Astrocyte of the cerebellum (primary cell): Measurements from ENCODE around the gene H19.

ENCODE experiments used
- DNase-seq: peaks from one replicate; pipeline ENCODE4 v3.0.0-alpha.2; 2011; ENCODE audit warnings: low read depth
- H3K4me3 ChIP-seq: 2 replicates; pipeline ENCODE4 v1.5.1; 2011; ENCODE audit warnings: mild to moderate bottlenecking, low read depth, low read length, moderate library complexity
- in situ Hi-C: cut with HindIII; loops from 2 replicates; pipeline ENCODE4 v1.10.0; 2017; ENCODE audit warnings: low sequenced_read_pairs
- TF ChIP-seq, protein P1 (sequence below): IDR thresholded peaks from 2 replicates; pipeline ENCODE4 v1.5.1; 2012; ENCODE audit warnings: low read length, low read depth, moderate library complexity, mild to moderate bottlenecking; ENCODE audit errors: missing control alignments

The H19 gene

GRCh38 chr11:2031058-2031457, 33.4 kb upstream of the H19 start:
- DNase-seq, result no peak
- H3K4me3 ChIP-seq, result no peak overlapping the region
- in situ Hi-C loops, result no loop called here
- TF ChIP-seq, protein P1, sequence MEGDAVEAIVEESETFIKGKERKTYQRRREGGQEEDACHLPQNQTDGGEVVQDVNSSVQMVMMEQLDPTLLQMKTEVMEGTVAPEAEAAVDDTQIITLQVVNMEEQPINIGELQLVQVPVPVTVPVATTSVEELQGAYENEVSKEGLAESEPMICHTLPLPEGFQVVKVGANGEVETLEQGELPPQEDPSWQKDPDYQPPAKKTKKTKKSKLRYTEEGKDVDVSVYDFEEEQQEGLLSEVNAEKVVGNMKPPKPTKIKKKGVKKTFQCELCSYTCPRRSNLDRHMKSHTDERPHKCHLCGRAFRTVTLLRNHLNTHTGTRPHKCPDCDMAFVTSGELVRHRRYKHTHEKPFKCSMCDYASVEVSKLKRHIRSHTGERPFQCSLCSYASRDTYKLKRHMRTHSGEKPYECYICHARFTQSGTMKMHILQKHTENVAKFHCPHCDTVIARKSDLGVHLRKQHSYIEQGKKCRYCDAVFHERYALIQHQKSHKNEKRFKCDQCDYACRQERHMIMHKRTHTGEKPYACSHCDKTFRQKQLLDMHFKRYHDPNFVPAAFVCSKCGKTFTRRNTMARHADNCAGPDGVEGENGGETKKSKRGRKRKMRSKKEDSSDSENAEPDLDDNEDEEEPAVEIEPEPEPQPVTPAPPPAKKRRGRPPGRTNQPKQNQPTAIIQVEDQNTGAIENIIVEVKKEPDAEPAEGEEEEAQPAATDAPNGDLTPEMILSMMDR, result no peak

DNA sequence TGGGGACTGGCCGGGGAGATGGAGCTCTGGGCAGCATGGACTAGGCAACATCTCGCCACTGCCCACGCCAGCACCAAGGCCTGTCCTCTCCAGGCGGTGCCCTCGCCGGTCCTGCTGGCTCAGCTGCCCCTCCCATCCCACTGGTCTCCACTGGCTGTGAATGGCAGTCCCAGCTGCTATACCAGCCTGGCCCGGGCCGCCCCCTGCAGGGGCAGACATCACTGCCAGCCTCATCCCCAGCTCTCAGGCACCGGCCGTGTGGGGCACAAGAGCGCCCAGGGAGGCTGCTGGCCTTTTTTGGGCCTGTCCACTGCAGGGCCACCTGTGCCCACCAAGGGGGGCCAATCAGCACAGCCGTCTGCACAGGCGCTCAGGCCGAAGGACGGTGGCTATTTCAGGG, 30.1 kb upstream of the H19 start:
- DNase-seq, result no peak
- H3K4me3 ChIP-seq, result no peak overlapping the region
- TF ChIP-seq, protein P1, result no peak
- in situ Hi-C loops, result no loop called here

GRCh38 chr11:2015025-2015424, 17.4 kb upstream of the H19 start:
- DNase-seq, result no peak
- TF ChIP-seq, protein P1, result no peak
- in situ Hi-C loops, result no loop called here
- H3K4me3 ChIP-seq, result no peak overlapping the region

- TF ChIP-seq, protein P1, result no peak
- DNase-seq, result no peak
- no peak overlapping the region for H3K4me3 ChIP-seq
- in situ Hi-C loops, result no loop called here
Measured at GRCh38 chr11:2012440-2012839, 14.8 kb upstream of the H19 start.

DNA sequence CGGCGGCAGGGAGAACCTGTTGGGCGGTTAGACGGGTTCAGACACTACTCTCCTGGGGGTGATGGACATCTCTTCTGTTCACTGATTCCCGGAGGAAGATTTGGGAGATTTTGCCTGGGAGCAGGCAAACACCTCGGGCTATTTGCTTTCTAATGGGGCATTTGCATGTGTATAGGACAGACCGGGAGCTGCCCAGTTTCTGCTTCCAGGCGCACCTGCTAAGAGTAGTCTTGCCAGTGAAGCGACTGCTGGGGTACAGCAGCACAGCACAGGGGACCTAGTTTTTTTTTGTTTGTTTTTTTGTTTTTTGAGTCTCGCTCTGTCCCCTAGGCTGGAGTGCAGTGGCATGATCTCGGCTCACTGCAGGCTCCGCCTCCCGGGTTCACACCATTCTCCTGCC, 6.8 kb upstream of the H19 start:
- TF ChIP-seq, protein P1, result no peak
- H3K4me3 ChIP-seq, result no peak overlapping the region
- DNase-seq, result no peak
- in situ Hi-C loops, result no loop called here

DNA sequence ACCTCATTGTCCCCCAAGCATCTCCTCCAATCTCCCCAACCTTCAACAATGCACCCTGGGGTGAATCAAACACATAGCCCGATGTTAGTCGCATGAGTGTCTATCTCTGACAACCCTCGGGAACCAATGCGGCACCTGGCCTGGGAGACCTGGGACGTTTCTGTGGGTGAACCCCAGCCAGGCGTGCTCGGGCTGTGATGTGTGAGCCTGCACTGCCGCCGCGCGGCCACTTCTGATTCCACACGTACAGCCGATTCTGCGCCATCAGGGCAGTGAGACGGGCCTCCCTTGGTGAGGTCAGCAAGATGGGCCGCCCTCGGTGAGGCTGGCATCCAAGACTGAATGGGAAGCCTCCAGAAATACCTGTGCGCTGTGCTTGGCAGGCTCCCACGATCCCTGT, 5.2 kb upstream of the H19 start:
- H3K4me3 ChIP-seq, result no peak overlapping the region
- no peak for DNase-seq
- in situ Hi-C loops, result no loop called here
- TF ChIP-seq, protein P1, result no peak
